Measurements from ENCODE around the gene UQCRC1. TPM values are rescaled to one million over a fixed set of nuclear protein-coding genes. Genes with fewer than 3 reads are reported as not detected.

The UQCRC1 gene
- total RNA-seq, result 100 to 1,000 TPM; 223 to 439 (median 295) TPM

GRCh38 chr3:48609088-48610005 lies at the start of gene UQCRC1:
TSS of gene UQCRC1 (minus strand) at chr3:48609646. CDS start at chr3:48609620, 26 bp downstream.
- WGBS, 2 donors, result 1 to 4% methylated on average over 30 to 43 of the region's 86 CpGs
- Histone ChIP-seq H3K9me3 (no peaks in the 10 kb centered on the region), H3K4me3 (replicated peaks in 1 of 3) (peak within 1 kb of the TSS; percentile 9 to 76 (median 36)), H3K27ac (peak within 1 kb of the TSS; percentile 73 to 93 (median 78)), H3K4me1 (peaks cover 8 to 12% of the 10 kb centered on the region in 2 donors), H3K36me3 (peaks cover 14 to 22% of the 10 kb centered on the region in 2 donors), H3K27me3 (no peaks in the 10 kb centered on the region)
- intact Hi-C loops (cut with DNase I), result no loop called here
- peak; percentile 92 to 94 for DNase-seq
- TF ChIP-seq, protein P1, sequence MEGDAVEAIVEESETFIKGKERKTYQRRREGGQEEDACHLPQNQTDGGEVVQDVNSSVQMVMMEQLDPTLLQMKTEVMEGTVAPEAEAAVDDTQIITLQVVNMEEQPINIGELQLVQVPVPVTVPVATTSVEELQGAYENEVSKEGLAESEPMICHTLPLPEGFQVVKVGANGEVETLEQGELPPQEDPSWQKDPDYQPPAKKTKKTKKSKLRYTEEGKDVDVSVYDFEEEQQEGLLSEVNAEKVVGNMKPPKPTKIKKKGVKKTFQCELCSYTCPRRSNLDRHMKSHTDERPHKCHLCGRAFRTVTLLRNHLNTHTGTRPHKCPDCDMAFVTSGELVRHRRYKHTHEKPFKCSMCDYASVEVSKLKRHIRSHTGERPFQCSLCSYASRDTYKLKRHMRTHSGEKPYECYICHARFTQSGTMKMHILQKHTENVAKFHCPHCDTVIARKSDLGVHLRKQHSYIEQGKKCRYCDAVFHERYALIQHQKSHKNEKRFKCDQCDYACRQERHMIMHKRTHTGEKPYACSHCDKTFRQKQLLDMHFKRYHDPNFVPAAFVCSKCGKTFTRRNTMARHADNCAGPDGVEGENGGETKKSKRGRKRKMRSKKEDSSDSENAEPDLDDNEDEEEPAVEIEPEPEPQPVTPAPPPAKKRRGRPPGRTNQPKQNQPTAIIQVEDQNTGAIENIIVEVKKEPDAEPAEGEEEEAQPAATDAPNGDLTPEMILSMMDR (IDR thresholded peaks at IDR 0.05), result peak; percentile 44 to 96 (median 74)
- peak in 1 of 2 donors; percentile 94 for TF ChIP-seq POLR2A (IDR thresholded peaks at IDR 0.05)

- H3K4me1 ChIP-seq, result peaks cover 13 to 23% of the 10 kb centered on the region in 2 donors
- TF ChIP-seq, protein P1 (IDR thresholded peaks at IDR 0.05), result no peak
- TF ChIP-seq POLR2A (IDR thresholded peaks at IDR 0.05), result no peak
- H3K4me3 ChIP-seq (replicated peaks in 1 of 3), result peak overlapping the region in 1 of 3 donors; percentile 44
- WGBS, 2 donors, result 34 to 65% methylated on average over 15 to 35 of the region's 45 CpGs
- peak in 1 of 2 donors; percentile 7 for DNase-seq
- H3K27me3 ChIP-seq, result no peaks in the 10 kb centered on the region
- no peaks in the 10 kb centered on the region for H3K36me3 ChIP-seq
- H3K9me3 ChIP-seq, result no peaks in the 10 kb centered on the region
- intact Hi-C loops (cut with DNase I), result no loop called here
- peak overlapping the region in 1 of 3 donors; percentile 74 for H3K27ac ChIP-seq
Measured at GRCh38 chr3:48656841-48657281, 47.4 kb upstream of the UQCRC1 start.

DNA sequence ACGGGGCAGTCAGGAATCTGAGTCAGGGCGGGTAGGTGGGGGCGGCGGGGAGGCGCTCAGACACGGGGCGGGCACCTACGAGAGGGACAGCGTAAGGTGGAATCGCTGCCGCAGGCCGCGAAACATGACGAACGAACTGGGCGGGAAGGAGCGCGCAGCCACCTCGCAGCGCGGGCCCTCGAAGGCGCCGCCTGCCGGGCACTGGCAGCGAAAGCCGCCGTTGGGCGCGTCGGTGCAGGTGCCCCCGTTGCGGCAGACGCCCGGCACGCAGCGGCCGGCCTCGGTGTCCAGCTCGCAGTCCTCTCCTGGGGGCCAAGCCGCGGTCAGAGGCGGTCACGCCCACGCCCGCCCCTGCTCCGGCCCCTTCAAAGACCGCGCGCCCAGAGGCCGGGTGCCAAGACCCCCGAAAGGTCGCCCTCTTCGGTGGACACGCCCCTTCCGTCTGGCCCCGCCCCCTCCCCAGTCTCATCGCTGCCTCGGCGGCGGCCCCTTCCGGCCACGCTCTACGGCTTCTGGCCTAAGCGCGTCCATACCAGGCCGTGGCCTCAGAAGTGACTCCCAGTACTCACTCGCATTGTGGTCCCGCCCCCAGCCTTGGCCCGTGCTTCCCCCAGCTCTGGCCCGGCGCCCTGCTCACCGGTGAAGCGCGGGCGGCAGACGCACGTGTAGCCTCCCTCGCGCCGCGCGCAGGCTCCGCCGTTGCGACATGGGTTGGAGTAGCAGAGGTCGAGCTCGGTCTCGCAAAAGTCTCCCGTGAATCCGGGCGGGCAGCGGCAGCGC lies 46.8 kb upstream of the UQCRC1 start:
- peak in 1 of 2 donors; percentile 48 for TF ChIP-seq POLR2A (IDR thresholded peaks at IDR 0.05)
- TF ChIP-seq, protein P1 (IDR thresholded peaks at IDR 0.05), result peak; percentile 12 to 85 (median 68)
- Histone ChIP-seq H3K4me1 (peaks cover 10 to 20% of the 10 kb centered on the region in 2 donors), H3K27ac (peak overlapping the region; percentile 2 to 74 (median 61)), H3K27me3 (no peaks in the 10 kb centered on the region), H3K36me3 (no peaks in the 10 kb centered on the region), H3K9me3 (no peaks in the 10 kb centered on the region), H3K4me3 (replicated peaks in 1 of 3) (peak overlapping the region; percentile 28 to 44 (median 33))
- WGBS, 2 donors, result 8 to 27% methylated on average over 8 to 13 of the region's 94 CpGs
- peak; percentile 95 to 96 for DNase-seq
- intact Hi-C loops (cut with DNase I), result no loop called here

DNA sequence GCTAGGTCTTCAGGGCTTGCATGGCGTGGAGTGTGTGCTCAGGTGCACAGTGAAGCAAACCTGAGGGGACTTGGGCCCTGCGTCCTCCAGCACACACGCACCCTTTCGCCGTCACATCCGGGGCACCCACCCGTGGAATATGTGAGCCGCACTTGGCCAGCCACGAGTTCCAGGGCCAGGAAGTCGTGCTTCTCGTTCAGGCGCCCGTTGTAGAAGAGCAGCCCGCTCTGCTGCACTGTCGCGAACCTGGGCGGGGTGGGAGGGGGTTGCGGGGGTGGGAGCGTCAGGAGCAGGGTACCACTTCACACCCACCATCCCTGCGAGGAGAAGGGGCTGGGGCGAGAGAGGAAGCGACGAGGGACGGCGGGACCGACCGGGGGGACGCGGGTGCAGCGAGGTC lies 46.2 kb upstream of the UQCRC1 start:
- no peaks in the 10 kb centered on the region for H3K9me3 ChIP-seq
- peak overlapping the region; percentile 2 to 74 (median 61) for H3K27ac ChIP-seq
- H3K36me3 ChIP-seq, result no peaks in the 10 kb centered on the region
- H3K4me3 ChIP-seq (replicated peaks in 1 of 3), result peak overlapping the region in 1 of 3 donors; percentile 44
- peak; percentile 69 to 71 for DNase-seq
- WGBS, 2 donors, result 7 to 12% methylated on average over 17 to 25 of the region's 30 CpGs
- H3K4me1 ChIP-seq, result peaks cover 9 to 17% of the 10 kb centered on the region in 2 donors
- intact Hi-C loops (cut with DNase I), result no loop called here
- H3K27me3 ChIP-seq, result no peaks in the 10 kb centered on the region
- TF ChIP-seq, protein P1 (IDR thresholded peaks at IDR 0.05), result no peak
- TF ChIP-seq POLR2A (IDR thresholded peaks at IDR 0.05), result no peak

All from thyroid gland (tissue), 4 donors.